B cell (primary cell): ENCODE results near the gene APOA5. TPM values are rescaled to one million over a fixed set of nuclear protein-coding genes. Genes with fewer than 3 reads are reported as not detected.

Source experiments
- ATAC-seq: fragments of 200-7000 bp; cut with Tn5 transposase; one replicate; pipeline ENCODE4 v1.10.0; 2021; ENCODE audit warnings: low read depth, mild to moderate bottlenecking, moderate number of reproducible peaks, moderate library complexity
- CTCF ChIA-PET: fragments of 350-600 bp; sonication (Branson Sonifier 250); formaldehyde crosslinking; loops from one replicate; lab custom pipeline; 2021; ENCODE audit warnings: antibody characterized with exemption, inconsistent platforms; lab: Charles Lee
- POLR2A ChIA-PET: fragments of 350-600 bp; sonication (Branson Sonifier 250); formaldehyde crosslinking; loops from one replicate; lab custom pipeline; 2021; ENCODE audit warnings: antibody characterized with exemption; lab: Charles Lee
- DNase-seq: peaks from one replicate; pipeline ENCODE4 v3.0.0; 2013
- H2AFZ ChIP-seq: 2 replicates; pipeline ENCODE4 v1.6.1; 2012; ENCODE audit warnings: mild to moderate bottlenecking, low read depth, low read length; ENCODE audit not compliant: insufficient read depth, poor library complexity, severe bottlenecking
- H3K27ac ChIP-seq, 2 donors: 1 replicate in 1 of 2; 2 replicates in 1 of 2; pipeline ENCODE4 v1.5.1; 2012 to 2013; ENCODE audit warnings: low read length in 2 of 2, mild to moderate bottlenecking in 2 of 2, moderate library complexity in 1 of 2
- H3K27me3 ChIP-seq, 4 experiments: fragments of 200-600 bp in 1 of 4; sonication (generic) in 1 of 4; replicated peaks in 1 of 4; 1 replicate in 2 of 4; 2 replicates in 2 of 4; pipeline versions ENCODE4 v1.6.1 to v1.7.0; 2013 to 2016; ENCODE audit warnings: low read length in 3 of 4, mild to moderate bottlenecking in 2 of 4, mixed read lengths in 1 of 4, moderate library complexity in 1 of 4; ENCODE audit not compliant: insufficient read depth in 4 of 4, control insufficient read depth in 3 of 4; ENCODE audit errors: control extremely low read depth in 1 of 4
- H3K36me3 ChIP-seq, 2 experiments: replicated peaks in 1 of 2; 1 replicate in 1 of 2; 2 replicates in 1 of 2; pipeline versions ENCODE4 v1.6.1 to v1.7.1; 2013; ENCODE audit warnings: low read length in 1 of 2; ENCODE audit not compliant: insufficient read depth in 2 of 2, control insufficient read depth in 1 of 2; ENCODE audit errors: control extremely low read depth in 1 of 2, extremely low read depth in 1 of 2
- H3K4me1 ChIP-seq, 2 donors: fragments of 200-600 bp in 1 of 2; sonication (generic) in 1 of 2; 1 replicate in 1 of 2; 2 replicates in 1 of 2; pipeline versions ENCODE4 v1.5.1 to v1.6.1; 2013 to 2017; ENCODE audit warnings: low read length in 2 of 2; ENCODE audit not compliant: control insufficient read depth in 2 of 2, insufficient read depth in 2 of 2
- H3K4me2 ChIP-seq: replicated peaks from 2 replicates; pipeline ENCODE3; 2012; ENCODE audit warnings: mild to moderate bottlenecking, low read depth, low read length; ENCODE audit not compliant: poor library complexity, severe bottlenecking
- H3K4me3 ChIP-seq, 5 experiments: fragments of 200-600 bp in 1 of 5; sonication (generic) in 1 of 5; 1 replicate in 3 of 5; 2 replicates in 2 of 5; pipeline versions ENCODE4 v1.5.1 to v1.7.0; 2011 to 2016; ENCODE audit warnings: low read length in 4 of 5, mild to moderate bottlenecking in 4 of 5, low read depth in 2 of 5, control low read depth in 1 of 5, moderate library complexity in 1 of 5; ENCODE audit not compliant: insufficient read depth in 1 of 5; ENCODE audit errors: control extremely low read depth in 1 of 5, extremely low read depth in 1 of 5
- H3K79me2 ChIP-seq: fragments of 200-600 bp; sonication (generic); one replicate; pipeline ENCODE4 v1.6.0; 2016; ENCODE audit warnings: low read length; ENCODE audit not compliant: control insufficient read depth, insufficient read depth
- H3K9ac ChIP-seq: fragments of 200-600 bp; sonication (generic); 2 replicates; pipeline ENCODE4 v1.6.1; 2017; ENCODE audit warnings: mild to moderate bottlenecking, low read length, moderate library complexity
- H3K9me3 ChIP-seq, 3 donors: one replicate each; pipeline versions ENCODE4 v1.6.1 to v1.7.1; 2013; ENCODE audit warnings: low read length in 2 of 3; ENCODE audit not compliant: control insufficient read depth in 2 of 3, insufficient read depth in 1 of 3; ENCODE audit errors: control extremely low read depth in 1 of 3
- H4K20me1 ChIP-seq: 2 replicates; pipeline ENCODE4 v1.6.0; 2012; ENCODE audit warnings: mild to moderate bottlenecking, low read length; ENCODE audit not compliant: insufficient read depth, control insufficient read depth, poor library complexity, severe bottlenecking
- H3K27ac Mint-ChIP-seq: one replicate; pipeline ENCODE4 v1.8.0; 2021; ENCODE audit warnings: mixed read lengths
- H3K27me3 Mint-ChIP-seq: one replicate; pipeline ENCODE4 v1.8.0; 2021; ENCODE audit warnings: mixed read lengths
- H3K4me1 Mint-ChIP-seq: one replicate; pipeline ENCODE4 v1.8.0; 2021; ENCODE audit warnings: mixed read lengths
- H3K4me3 Mint-ChIP-seq: one replicate; pipeline ENCODE4 v1.8.0; 2021; ENCODE audit warnings: mixed read lengths
- H3K9me3 Mint-ChIP-seq: one replicate; pipeline ENCODE4 v1.8.0; 2022; ENCODE audit warnings: mixed read lengths; ENCODE audit not compliant: insufficient read depth
- CTCF ChIP-seq: fragments of 200-600 bp; IDR thresholded peaks from one replicate; pipeline ENCODE4 v1.8.0; 2022; ENCODE audit warnings: antibody characterized with exemption, mild to moderate bottlenecking
- EZH2 ChIP-seq: IDR thresholded peaks from 2 replicates; pipeline ENCODE4 v1.6.1; 2012; ENCODE audit warnings: borderline replicate concordance, low read depth, mild to moderate bottlenecking, moderate library complexity, low read length; ENCODE audit not compliant: insufficient read depth, poor library complexity, severe bottlenecking
- WGBS: methylation state at CpG from one replicate; pipeline ENCODE4 v1.1.5; 2013; ENCODE audit warnings: missing lambda C conversion rate; ENCODE audit not compliant: insufficient coverage; 5-methylcytosine and 5-hydroxymethylcytosine counted together
- intact Hi-C: fragments of 100-400 bp; cut with micrococcal nuclease; formaldehyde crosslinking; loops from one replicate; pipeline ENCODE4 v1.10.0; 2022
- polyA plus RNA-seq: library from polyadenylated mRNA; depleted of rRNA; stranded (reverse); fragments of >200 nt; gene quantifications from 2 replicates; pipeline ENCODE4 v1.2.3, GENCODE V29; 2012
- total RNA-seq, 2 donors: library from RNA; stranded (reverse); fragments of 120-200 nt in 1 of 2; gene quantifications; 1 replicate in 1 of 2; 2 replicates in 1 of 2; pipeline versions ENCODE4 v1.2.3 to v1.2.4, GENCODE V29; 2013 to 2022

The APOA5 gene
- total and polyA plus RNA-seq, 2 donors (not counting 1 experiment from before 2014, with no cell fraction given) = not detected

- Histone ChIP-seq H3K4me2 (peak within 1 kb of the TSS; percentile 91), H3K27ac (peak within 1 kb of the TSS; percentile 47 to 82), H3K9ac (peak within 1 kb of the TSS; percentile 88), H3K4me1 (peaks cover 22 to 29% of the 10 kb centered on the region in 2 donors), H3K79me2 (peaks cover 34% of the 10 kb centered on the region), H3K36me3 (peaks cover 6 to 38% of the 10 kb centered on the region in 2 experiments), H3K9me3 (no peaks in the 10 kb centered on the region), H3K4me3 (peak within 1 kb of the TSS; percentile 69 to 88 (median 81)), H2AFZ (peak within 1 kb of the TSS; percentile 96), H3K27me3 (peaks cover 0 to 10% (median 0%) of the 10 kb centered on the region in 4 experiments), H4K20me1 (peaks cover 4% of the 10 kb centered on the region)
- ChIA-PET CTCF (interaction anchor here (0.8 to 7.1 kb wide), 7 partner anchors 11 to 439 kb away, joined by 3 to 80 read pairs (median 5); partner anchors contain the start of genes APOA1 and BUD13), POLR2A (interaction anchor here (0.7 to 2.3 kb wide), 3 partner anchors 13 to 356 kb away, joined by 6 to 11 read pairs (median 9); partner anchors contain the start of genes BUD13 and PAFAH1B2)
- DNase-seq (peak; percentile 88), ATAC-seq (peak; percentile 83)
- intact Hi-C loops = loop anchor here (1.0 to 5.0 kb wide), 4 partner anchors 15 to 539 kb away; partner anchors contain the start of genes CEP164, PCSK7, RNF214 and SIDT2
- no peak for TF ChIP-seq CTCF
- no peak for TF ChIP-seq EZH2
- Mint-ChIP-seq H3K4me1 (peaks cover 37% of the 10 kb centered on the region), H3K27me3 (peaks cover 7% of the 10 kb centered on the region), H3K4me3 (peak within 1 kb of the TSS; percentile 98), H3K9me3 (no peaks in the 10 kb centered on the region), H3K27ac (peak within 1 kb of the TSS; percentile 98)
- 1% methylated on average over 56 of the region's 56 CpGs for WGBS
Observed at GRCh38 chr11:116787786-116788486, 3.7 kb downstream of the APOA5 start, which contains the start of gene ZPR1. Gene ZPR1, minus strand, starts transcription at chr11:116788023. Its CDS starts 33 bp downstream, at chr11:116787990.
